Body of pancreas (tissue), 4 donors: ENCODE results near the gene MPDZ. TPM values are rescaled to one million over a fixed set of nuclear protein-coding genes. Genes with fewer than 3 reads are reported as not detected.

Experiments
- ATAC-seq: fragments of 150-250 bp; one replicate; pipeline ENCODE4 v1.9.1; 2016
- DNase-seq, 4 donors: peaks; one replicate each; pipeline ENCODE4 v3.0.0-alpha.2; 2019
- H3K27ac ChIP-seq, 4 donors: fragments of 200-600 bp; sonication (generic); 1 replicate in 3 of 4; 2 replicates in 1 of 4; pipeline versions ENCODE4 v1.5.1 to v1.6.1; 2016 to 2019; ENCODE audit warnings: mild to moderate bottlenecking in 1 of 4, mixed read lengths in 1 of 4, moderate library complexity in 1 of 4
- H3K27me3 ChIP-seq, 2 donors: fragments of 200-600 bp; sonication (generic); one replicate each; pipeline ENCODE4 v1.6.0; 2016; ENCODE audit warnings: mild to moderate bottlenecking in 1 of 2
- H3K36me3 ChIP-seq, 2 donors: fragments of 200-600 bp; sonication (generic); replicated peaks in 1 of 2; 2 replicates each; pipeline ENCODE4 v1.5.1; 2016; ENCODE audit warnings: low read depth in 2 of 2; ENCODE audit not compliant: insufficient read depth in 1 of 2
- H3K4me1 ChIP-seq: fragments of 200-600 bp; sonication (generic); one replicate; pipeline ENCODE4 v1.6.0; 2016
- H3K4me3 ChIP-seq, 2 donors: fragments of 200-600 bp; sonication (generic); 1 replicate in 1 of 2; 2 replicates in 1 of 2; pipeline ENCODE4 v1.5.1; 2016 to 2019
- H3K9me3 ChIP-seq, 3 donors: fragments of 200-600 bp; sonication (generic); 1 replicate in 2 of 3; 2 replicates in 1 of 3; pipeline ENCODE4 v1.5.1; 2016
- POLR2A ChIP-seq, 3 donors: fragments of 450-650 bp; IDR thresholded peaks; one replicate each; pipeline ENCODE4 v1.6.1; 2016; ENCODE audit warnings: antibody characterized with exemption in 3 of 3, mild to moderate bottlenecking in 2 of 3
- WGBS, 2 donors: methylation state at CpG; one replicate each; pipeline ENCODE4 v1.1.5; 2017; 5-methylcytosine and 5-hydroxymethylcytosine counted together
- intact Hi-C: fragments of 100-400 bp; cut with DNase I; formaldehyde crosslinking; loops from one replicate; pipeline ENCODE4 v1.15.1; 2023
- total RNA-seq, 2 donors: library from RNA; depleted of rRNA; stranded (reverse); fragments of >200 nt; gene quantifications; one replicate each; pipeline ENCODE4 v1.1.0, GENCODE V29; 2016
- TF ChIP-seq, protein P1 (sequence below), 7 experiments: fragments of 450-650 bp in 4 of 7; fragments of 200-600 bp in 3 of 7; sonication (generic) in 3 of 7; IDR thresholded peaks; one replicate each; pipeline ENCODE4 v1.5.1; 2016 to 2019; ENCODE audit warnings: antibody characterized with exemption in 7 of 7

MPDZ gene
- total RNA-seq, 2 donors from 2014 or later: 12.5 to 17.1 TPM

DNA sequence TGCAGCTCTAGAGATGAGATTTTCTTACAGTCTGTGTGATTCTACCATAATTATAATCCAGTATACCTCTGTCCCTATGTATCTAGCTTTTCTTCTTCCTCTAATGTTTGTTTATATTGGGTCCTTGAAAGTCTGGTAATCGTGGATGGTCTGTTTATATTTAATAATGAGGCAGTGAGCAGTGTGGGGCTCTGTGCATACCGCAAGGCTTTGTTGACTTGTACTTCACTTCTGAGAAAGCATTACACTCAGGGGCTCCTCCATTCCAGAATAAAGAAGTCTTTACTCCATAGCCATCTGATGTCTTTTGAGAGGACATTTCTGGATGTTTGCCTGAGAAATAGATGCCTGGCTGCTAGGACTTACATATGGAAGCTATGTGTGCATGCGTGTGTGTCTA is 4.5 kb upstream of the MPDZ start:
- no peaks in the 10 kb centered on the region for H3K9me3 ChIP-seq
- WGBS, 2 donors: 53 to 59% methylated on average over 3 of the region's 3 CpGs
- H3K4me1 ChIP-seq: peaks cover 6% of the 10 kb centered on the region
- intact Hi-C loops: no loop called here
- TF ChIP-seq, protein P1, sequence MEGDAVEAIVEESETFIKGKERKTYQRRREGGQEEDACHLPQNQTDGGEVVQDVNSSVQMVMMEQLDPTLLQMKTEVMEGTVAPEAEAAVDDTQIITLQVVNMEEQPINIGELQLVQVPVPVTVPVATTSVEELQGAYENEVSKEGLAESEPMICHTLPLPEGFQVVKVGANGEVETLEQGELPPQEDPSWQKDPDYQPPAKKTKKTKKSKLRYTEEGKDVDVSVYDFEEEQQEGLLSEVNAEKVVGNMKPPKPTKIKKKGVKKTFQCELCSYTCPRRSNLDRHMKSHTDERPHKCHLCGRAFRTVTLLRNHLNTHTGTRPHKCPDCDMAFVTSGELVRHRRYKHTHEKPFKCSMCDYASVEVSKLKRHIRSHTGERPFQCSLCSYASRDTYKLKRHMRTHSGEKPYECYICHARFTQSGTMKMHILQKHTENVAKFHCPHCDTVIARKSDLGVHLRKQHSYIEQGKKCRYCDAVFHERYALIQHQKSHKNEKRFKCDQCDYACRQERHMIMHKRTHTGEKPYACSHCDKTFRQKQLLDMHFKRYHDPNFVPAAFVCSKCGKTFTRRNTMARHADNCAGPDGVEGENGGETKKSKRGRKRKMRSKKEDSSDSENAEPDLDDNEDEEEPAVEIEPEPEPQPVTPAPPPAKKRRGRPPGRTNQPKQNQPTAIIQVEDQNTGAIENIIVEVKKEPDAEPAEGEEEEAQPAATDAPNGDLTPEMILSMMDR (IDR thresholded peaks at IDR 0.05): no peak
- TF ChIP-seq POLR2A (IDR thresholded peaks at IDR 0.05): no peak
- H3K27me3 ChIP-seq: no peaks in the 10 kb centered on the region
- ATAC-seq: no peak
- no peak overlapping the region for H3K4me3 ChIP-seq
- H3K36me3 ChIP-seq: no peaks in the 10 kb centered on the region
- DNase-seq: no peak
- no peak overlapping the region for H3K27ac ChIP-seq

DNA sequence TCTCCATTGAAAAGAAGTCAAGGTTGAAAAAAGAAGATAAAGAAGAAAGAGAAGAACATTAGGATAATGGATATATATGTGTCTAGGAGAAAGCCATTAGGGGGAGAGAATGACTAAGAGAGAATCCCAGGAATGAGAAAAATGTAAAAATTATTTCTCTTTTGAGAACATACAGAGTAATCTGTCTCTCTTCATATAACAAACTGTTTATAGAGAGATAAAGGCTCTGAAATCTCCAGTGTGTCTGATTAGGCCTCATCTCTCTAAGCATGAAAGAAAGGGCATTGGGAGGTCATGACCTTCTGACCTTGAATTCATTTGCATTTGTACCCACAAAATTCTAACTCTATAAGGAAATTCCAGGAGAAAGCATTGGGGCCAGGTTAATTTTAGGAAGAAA is 3.5 kb upstream of the MPDZ start:
- no peak overlapping the region for H3K27ac ChIP-seq
- no peak overlapping the region for H3K4me3 ChIP-seq
- no peaks in the 10 kb centered on the region for H3K36me3 ChIP-seq
- TF ChIP-seq, protein P1 (IDR thresholded peaks at IDR 0.05): no peak
- no peak for TF ChIP-seq POLR2A (IDR thresholded peaks at IDR 0.05)
- ATAC-seq: no peak
- H3K9me3 ChIP-seq: no peaks in the 10 kb centered on the region
- H3K27me3 ChIP-seq: no peaks in the 10 kb centered on the region
- no peak for DNase-seq
- peaks cover 6% of the 10 kb centered on the region for H3K4me1 ChIP-seq
- intact Hi-C loops: no loop called here

DNA sequence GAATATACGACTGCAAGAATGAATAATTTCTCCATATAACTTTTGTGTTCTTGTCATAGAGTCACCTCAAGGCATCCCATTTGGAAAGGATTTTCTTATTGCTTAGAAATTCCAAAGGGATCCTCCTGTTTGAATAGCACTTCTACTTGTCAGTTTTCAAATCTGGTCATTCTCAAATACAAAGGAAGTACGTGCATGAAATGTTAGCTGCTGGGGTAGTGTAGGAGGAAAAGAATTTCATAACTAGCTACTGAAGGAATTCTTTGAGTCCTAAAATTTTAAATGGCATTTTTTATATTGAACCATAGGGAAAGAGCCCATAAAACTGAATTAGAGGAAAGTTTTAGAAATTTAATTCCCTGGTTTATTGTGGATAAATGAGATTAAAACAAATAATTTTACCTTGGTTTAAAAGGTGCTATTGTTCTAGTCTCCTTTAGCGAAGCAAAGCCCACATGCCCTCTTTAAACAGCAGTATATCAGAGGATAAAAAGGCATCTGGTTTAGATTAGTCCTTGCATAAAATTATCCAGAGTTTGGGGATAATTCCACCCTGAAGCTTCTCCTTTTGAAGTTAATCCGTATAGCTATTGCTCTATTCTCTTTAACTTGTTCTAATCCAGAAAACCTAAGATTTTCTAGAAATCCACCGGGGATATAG is 2.0 kb upstream of the MPDZ start:
- no peak for DNase-seq
- no peaks in the 10 kb centered on the region for H3K36me3 ChIP-seq
- intact Hi-C loops: no loop called here
- no peaks in the 10 kb centered on the region for H3K27me3 ChIP-seq
- ATAC-seq: no peak
- no peaks in the 10 kb centered on the region for H3K9me3 ChIP-seq
- H3K4me1 ChIP-seq: peaks cover 6% of the 10 kb centered on the region
- no peak for TF ChIP-seq POLR2A (IDR thresholded peaks at IDR 0.05)
- TF ChIP-seq, protein P1 (IDR thresholded peaks at IDR 0.05): no peak
- H3K27ac ChIP-seq: no peak overlapping the region
- WGBS, 2 donors: 71 to 81% methylated on average over 5 of the region's 5 CpGs
- no peak overlapping the region for H3K4me3 ChIP-seq

DNA sequence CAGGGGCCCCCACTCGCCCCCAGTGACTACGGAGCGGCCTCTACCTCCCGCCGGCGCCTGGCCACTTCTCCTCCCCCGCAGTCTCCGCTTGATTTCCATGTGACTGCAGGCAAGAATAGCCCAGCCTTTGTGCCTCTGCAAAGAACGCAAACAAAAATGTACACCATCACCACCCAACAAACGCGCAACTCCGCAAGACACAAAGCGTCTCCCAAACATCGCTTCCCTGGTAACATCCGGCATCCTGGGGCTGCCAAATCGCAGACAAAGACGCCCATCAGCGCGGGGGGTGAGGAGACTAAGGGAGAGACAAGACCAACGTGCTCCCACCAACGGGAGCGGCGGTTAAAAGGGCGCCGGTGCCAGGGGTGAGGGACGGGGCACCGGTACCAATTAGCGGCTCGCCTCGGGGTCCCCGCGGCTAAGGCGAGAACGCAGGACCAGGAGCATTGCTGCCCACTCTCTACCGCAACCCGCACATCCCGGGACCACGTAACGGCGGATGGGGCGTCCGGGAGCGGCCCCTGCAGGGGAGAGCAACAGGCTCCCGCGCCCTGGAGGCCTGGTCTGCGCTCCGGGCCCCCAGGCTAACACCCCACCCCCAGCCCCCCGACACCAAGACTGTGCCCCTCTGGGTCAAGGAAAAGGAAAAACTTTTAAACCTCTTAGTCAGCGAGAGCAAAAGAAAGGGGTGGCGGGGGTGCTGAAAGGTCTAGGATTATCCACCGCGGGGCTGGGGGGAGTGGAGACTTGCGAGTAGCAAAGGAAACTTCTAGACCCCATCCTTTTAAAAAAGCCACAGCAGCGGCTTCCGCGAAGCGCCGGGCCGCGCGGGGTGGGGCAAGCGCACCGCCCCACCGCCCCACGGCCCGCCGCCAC is 885 bp downstream of the MPDZ start:
- DNase-seq (peak; percentile 22 to 43 (median 30)), ATAC-seq (peak; percentile 34)
- WGBS, 2 donors: 1 to 2% methylated on average over 44 to 62 of the region's 67 CpGs
- Histone ChIP-seq H3K4me3 (peak overlapping the region; percentile 58 to 69), H3K27me3 (no peaks in the 10 kb centered on the region), H3K9me3 (no peaks in the 10 kb centered on the region), H3K36me3 (no peaks in the 10 kb centered on the region), H3K4me1 (peaks cover 6% of the 10 kb centered on the region), H3K27ac (peak overlapping the region; percentile 17 to 76 (median 53))
- TF ChIP-seq, protein P1 (IDR thresholded peaks at IDR 0.05): no peak
- TF ChIP-seq POLR2A (IDR thresholded peaks at IDR 0.05): peak in 2 of 3 donors; percentile 22 to 29
- intact Hi-C loops: no loop called here
